Measurements from ENCODE around the gene SDR42E2.
"Not testable (repeated sequence)": the region's sequence is repeated elsewhere in the genome, so short reads cannot be mapped to it uniquely, and the experiment has no call there.

SDR42E2 gene

GRCh38 chr16:22190081-22190775, 27.9 kb downstream of the SDR42E2 start:
- peak; percentile 69 for FAIRE-seq
- DNase-seq (ENCODE audit: insufficient read length, low spot score), result peak; percentile 86

GRCh38 chr16:22190776-22191531, 28.6 kb downstream of the SDR42E2 start:
- FAIRE-seq (peak; percentile 54), DNase-seq (ENCODE audit: insufficient read length, low spot score) (peak; percentile 87)

GRCh38 chr16:22191532-22192260, 29.4 kb downstream of the SDR42E2 start:
- DNase-seq (ENCODE audit: insufficient read length, low spot score) (no peak), FAIRE-seq (no peak)

GRCh38 chr16:22192261-22193062, 30.2 kb downstream of the SDR42E2 start:
- FAIRE-seq (no peak), DNase-seq (ENCODE audit: insufficient read length, low spot score) (no peak)

GRCh38 chr16:22193063-22193411, 30.7 kb downstream of the SDR42E2 start:
- FAIRE-seq, result no peak
- DNase-seq (ENCODE audit: insufficient read length, low spot score), result no peak

GRCh38 chr16:22194707-22195444, 32.6 kb downstream of the SDR42E2 start:
- DNase-seq (ENCODE audit: insufficient read length, low spot score), result no peak
- FAIRE-seq, result no peak

- DNase-seq (ENCODE audit: insufficient read length, low spot score), result no peak
- FAIRE-seq, result no peak
Measured at GRCh38 chr16:22195445-22195694, 33.1 kb downstream of the SDR42E2 start.

GRCh38 chr16:22195695-22196558, 33.6 kb downstream of the SDR42E2 start:
- peak; percentile 73 for DNase-seq (ENCODE audit: insufficient read length, low spot score)
- FAIRE-seq, result no peak

GRCh38 chr16:22196559-22197168, 34.4 kb downstream of the SDR42E2 start:
- DNase-seq (ENCODE audit: insufficient read length, low spot score); FAIRE-seq: not testable (repeated sequence)

- DNase-seq (ENCODE audit: insufficient read length, low spot score) (no peak), FAIRE-seq (no peak)
Measured at GRCh38 chr16:22198547-22199293, 36.4 kb downstream of the SDR42E2 start.

GRCh38 chr16:22202261-22202637, 39.9 kb downstream of the SDR42E2 start:
- FAIRE-seq (no peak), DNase-seq (ENCODE audit: insufficient read length, low spot score) (no peak)

GRCh38 chr16:22203091-22203490, 40.8 kb downstream of the SDR42E2 start:
- FAIRE-seq (no peak), DNase-seq (ENCODE audit: insufficient read length, low spot score) (no peak)

GRCh38 chr16:22204091-22204655, 41.9 kb downstream of the SDR42E2 start:
- FAIRE-seq (no peak), DNase-seq (ENCODE audit: insufficient read length, low spot score) (no peak)

- DNase-seq (ENCODE audit: insufficient read length, low spot score), result no peak
- no peak for FAIRE-seq
Measured at GRCh38 chr16:22205577-22206012, 43.3 kb downstream of the SDR42E2 start.

GRCh38 chr16:22206013-22206841, 43.9 kb downstream of the SDR42E2 start, which contains the start of gene EEF2K:
TSS of gene EEF2K (plus strand) at chr16:22206278. CDS start at chr16:22225730, 19,452 bp downstream.
- DNase-seq (ENCODE audit: insufficient read length, low spot score), result peak; percentile 88
- FAIRE-seq, result no peak

GRCh38 chr16:22206842-22207714, 44.8 kb downstream of the SDR42E2 start:
- no peak for FAIRE-seq
- peak; percentile 28 for DNase-seq (ENCODE audit: insufficient read length, low spot score)

All from HTR-8/SVneo (cell line).